Testis (tissue), 2 donors: ENCODE results near the gene ITGA5.

Experiments
- CTCF ChIP-seq, 3 experiments: fragments of 450-650 bp in 2 of 3; fragments of 200-600 bp in 1 of 3; sonication (generic) in 1 of 3; IDR thresholded peaks; one replicate each; pipeline ENCODE4 v1.5.1; 2016 to 2019; ENCODE audit warnings: antibody characterized with exemption in 3 of 3, mild to moderate bottlenecking in 2 of 3, moderate library complexity in 1 of 3
- POLR2A ChIP-seq: fragments of 450-650 bp; IDR thresholded peaks from one replicate; pipeline ENCODE4 v1.6.1; 2017; ENCODE audit warnings: antibody characterized with exemption, mild to moderate bottlenecking, moderate library complexity

GRCh38 chr12:54429014-54429471 lies 10.0 kb upstream of the ITGA5 start:
- TF ChIP-seq CTCF (IDR thresholded peaks at IDR 0.05), result no peak
- no peak for TF ChIP-seq POLR2A
